DOHH2 (cell line): ENCODE results near the gene ATP8B1.

Source experiments
- EZH2phosphoT487 ChIP-seq: fragments of 200-600 bp; sonication (generic); IDR thresholded peaks from 2 replicates; pipeline ENCODE4 v1.6.1; 2017; ENCODE audit warnings: borderline replicate concordance, mild to moderate bottlenecking, antibody characterized with exemption, low read length, moderate library complexity, mixed read lengths
- TF ChIP-seq, protein P1 (sequence below): fragments of 200-600 bp; sonication (generic); IDR thresholded peaks from one replicate; pipeline ENCODE4 v1.5.1; 2014; ENCODE audit warnings: antibody characterized with exemption, mild to moderate bottlenecking, low read depth, low read length; ENCODE audit not compliant: poor library complexity, severe bottlenecking

DNA sequence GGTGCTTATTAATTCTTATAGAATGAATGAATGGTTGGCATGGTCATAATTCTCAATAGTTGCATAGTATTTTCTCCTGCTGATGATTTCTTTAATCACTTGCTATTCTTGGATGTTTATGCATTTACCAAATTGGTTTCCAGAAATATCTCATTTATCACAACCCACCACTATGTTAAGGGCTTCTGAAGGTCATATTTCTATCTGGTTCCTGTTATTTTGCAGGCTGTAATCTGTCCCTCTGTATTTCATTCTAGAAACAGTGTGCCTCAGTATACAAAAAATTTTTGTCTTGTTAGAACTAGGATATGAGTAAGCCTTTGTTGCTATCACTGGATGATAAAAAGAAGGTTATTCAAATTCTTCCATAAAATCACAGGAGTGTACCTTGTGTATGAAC, 6.1 kb upstream of the ATP8B1 start:
- TF ChIP-seq, protein P1, sequence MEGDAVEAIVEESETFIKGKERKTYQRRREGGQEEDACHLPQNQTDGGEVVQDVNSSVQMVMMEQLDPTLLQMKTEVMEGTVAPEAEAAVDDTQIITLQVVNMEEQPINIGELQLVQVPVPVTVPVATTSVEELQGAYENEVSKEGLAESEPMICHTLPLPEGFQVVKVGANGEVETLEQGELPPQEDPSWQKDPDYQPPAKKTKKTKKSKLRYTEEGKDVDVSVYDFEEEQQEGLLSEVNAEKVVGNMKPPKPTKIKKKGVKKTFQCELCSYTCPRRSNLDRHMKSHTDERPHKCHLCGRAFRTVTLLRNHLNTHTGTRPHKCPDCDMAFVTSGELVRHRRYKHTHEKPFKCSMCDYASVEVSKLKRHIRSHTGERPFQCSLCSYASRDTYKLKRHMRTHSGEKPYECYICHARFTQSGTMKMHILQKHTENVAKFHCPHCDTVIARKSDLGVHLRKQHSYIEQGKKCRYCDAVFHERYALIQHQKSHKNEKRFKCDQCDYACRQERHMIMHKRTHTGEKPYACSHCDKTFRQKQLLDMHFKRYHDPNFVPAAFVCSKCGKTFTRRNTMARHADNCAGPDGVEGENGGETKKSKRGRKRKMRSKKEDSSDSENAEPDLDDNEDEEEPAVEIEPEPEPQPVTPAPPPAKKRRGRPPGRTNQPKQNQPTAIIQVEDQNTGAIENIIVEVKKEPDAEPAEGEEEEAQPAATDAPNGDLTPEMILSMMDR = no peak
- TF ChIP-seq EZH2phosphoT487 = no peak
